Urinary bladder (tissue), 4 donors: ENCODE data around the gene ADGRG6. TPM values are rescaled to one million over a fixed set of nuclear protein-coding genes. Genes with fewer than 3 reads are reported as not detected.

ENCODE experiments used
- DNase-seq: peaks from one replicate; pipeline ENCODE4 v3.0.0-alpha.2; 2015; ENCODE audit errors: extremely low spot score
- H3K27ac ChIP-seq: one replicate; pipeline ENCODE4 v1.5.1; 2013; ENCODE audit warnings: low read depth, mild to moderate bottlenecking, moderate library complexity
- H3K36me3 ChIP-seq: one replicate; pipeline ENCODE4 v1.6.1; 2013; ENCODE audit warnings: mild to moderate bottlenecking, moderate library complexity; ENCODE audit not compliant: insufficient read depth
- H3K4me1 ChIP-seq: one replicate; pipeline ENCODE4 v1.6.1; 2013; ENCODE audit warnings: mild to moderate bottlenecking, moderate library complexity; ENCODE audit not compliant: insufficient read depth
- H3K4me3 ChIP-seq: one replicate; pipeline ENCODE4 v1.5.1; 2013; ENCODE audit warnings: low read depth, low read length
- WGBS: extraction: QIAGEN DNeasy Blood & Tissue Kit; methylation state at CpG from one replicate; pipeline ENCODE4 v1.1.7; 2013; 5-methylcytosine and 5-hydroxymethylcytosine counted together
- polyA plus RNA-seq: library from polyadenylated mRNA; stranded (reverse); fragments of 200-250 nt; gene quantifications from one replicate; pipeline ENCODE4 v1.2.3, GENCODE V29; 2013
- total RNA-seq: library from RNA; depleted of rRNA; stranded (reverse); fragments of >200 nt; gene quantifications from one replicate; pipeline ENCODE4 v1.2.3, GENCODE V29; 2014
- donor health status: healthy with polysubstance abuse.
- donor health status: healthy.

The ADGRG6 gene
- total and polyA plus RNA-seq, 2 donors: 6.6 to 124 TPM

DNA sequence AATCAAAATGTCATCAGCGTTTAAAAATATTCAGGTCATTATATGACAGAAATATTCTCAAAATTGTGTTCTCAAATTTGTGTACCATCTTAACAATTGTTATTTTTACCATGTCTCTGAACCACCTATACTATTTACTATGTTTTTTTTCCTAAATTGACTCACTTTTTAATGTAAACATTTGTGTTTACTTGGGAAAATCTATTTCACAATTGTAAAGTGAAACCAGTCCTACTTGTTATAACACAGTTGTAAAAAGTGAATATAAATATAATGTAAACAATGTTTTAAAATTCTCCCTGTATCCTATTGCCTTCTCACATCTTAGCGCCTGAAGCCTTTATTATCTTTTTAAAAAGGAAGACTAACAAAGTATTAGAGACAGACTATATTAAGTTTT lies 83.5 kb downstream of the ADGRG6 start:
- Histone ChIP-seq H3K4me3 (no peak overlapping the region), H3K36me3 (no peaks in the 10 kb centered on the region), H3K4me1 (no peaks in the 10 kb centered on the region), H3K27ac (no peak overlapping the region)
- WGBS: 79% methylated on average over 2 of the region's 2 CpGs
- DNase-seq: no peak

DNA sequence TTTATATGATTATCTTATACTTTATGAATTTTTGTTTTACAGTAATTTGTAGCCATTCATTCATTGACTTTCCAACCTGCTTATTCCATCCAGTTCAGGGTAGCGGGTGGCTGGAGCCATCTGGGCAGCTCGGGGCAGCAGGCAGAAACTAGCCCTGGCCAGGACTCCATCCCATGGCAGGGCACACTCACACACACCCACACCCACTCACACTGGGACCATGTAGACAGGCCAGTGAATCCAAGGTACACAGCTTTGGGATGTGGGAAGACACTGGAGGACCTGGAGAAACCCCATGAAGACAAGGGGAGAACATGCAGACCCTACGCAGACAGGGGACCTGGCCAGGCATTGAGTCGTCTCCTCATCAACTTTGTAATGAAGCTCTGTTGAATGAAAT lies 84.8 kb downstream of the ADGRG6 start:
- H3K27ac ChIP-seq: no peak overlapping the region
- no peak for DNase-seq
- no peaks in the 10 kb centered on the region for H3K36me3 ChIP-seq
- 94% methylated on average over 4 of the region's 4 CpGs for WGBS
- H3K4me3 ChIP-seq: no peak overlapping the region
- no peaks in the 10 kb centered on the region for H3K4me1 ChIP-seq

DNA sequence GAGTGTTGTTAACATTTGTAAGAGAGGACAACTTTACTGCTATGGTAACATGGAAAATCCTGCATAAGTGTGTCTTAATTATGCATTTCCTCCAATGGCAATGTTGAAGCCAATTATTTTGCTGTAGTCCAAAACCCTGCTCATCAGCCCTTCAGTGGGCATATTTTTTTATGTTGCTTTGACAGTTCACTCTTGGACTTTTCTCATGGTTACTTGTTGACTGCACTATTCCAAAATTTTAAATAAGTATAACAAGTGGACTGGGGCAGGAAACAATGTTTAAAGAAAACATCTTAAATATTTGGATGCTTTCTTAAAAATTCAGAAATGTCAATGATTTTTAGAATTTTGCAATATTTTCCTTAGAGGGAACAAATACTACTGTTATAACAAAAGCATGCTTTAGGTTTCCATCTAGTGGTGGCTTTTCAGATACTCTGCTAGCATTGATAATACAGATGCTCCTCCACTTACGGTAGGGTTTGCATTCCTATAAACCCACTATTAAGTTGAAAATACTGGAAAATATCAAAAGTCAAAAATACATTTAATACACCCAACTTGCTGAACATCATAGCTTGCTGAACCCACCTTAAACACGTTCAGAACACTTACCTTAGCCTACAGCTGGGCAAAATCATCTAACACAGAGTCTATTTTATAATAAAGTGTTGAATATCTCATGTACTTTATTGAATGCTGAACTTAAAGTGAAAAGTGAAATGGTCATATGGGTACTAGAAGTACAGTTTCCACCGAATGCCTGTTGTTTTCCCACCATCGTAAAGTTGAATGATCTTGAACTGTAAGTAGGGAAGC lies 86.4 kb downstream of the ADGRG6 start:
- Histone ChIP-seq H3K27ac (no peak overlapping the region), H3K4me1 (no peaks in the 10 kb centered on the region), H3K36me3 (no peaks in the 10 kb centered on the region), H3K4me3 (no peak overlapping the region)
- DNase-seq: no peak
- WGBS: 23% methylated on average over 4 of the region's 4 CpGs

DNA sequence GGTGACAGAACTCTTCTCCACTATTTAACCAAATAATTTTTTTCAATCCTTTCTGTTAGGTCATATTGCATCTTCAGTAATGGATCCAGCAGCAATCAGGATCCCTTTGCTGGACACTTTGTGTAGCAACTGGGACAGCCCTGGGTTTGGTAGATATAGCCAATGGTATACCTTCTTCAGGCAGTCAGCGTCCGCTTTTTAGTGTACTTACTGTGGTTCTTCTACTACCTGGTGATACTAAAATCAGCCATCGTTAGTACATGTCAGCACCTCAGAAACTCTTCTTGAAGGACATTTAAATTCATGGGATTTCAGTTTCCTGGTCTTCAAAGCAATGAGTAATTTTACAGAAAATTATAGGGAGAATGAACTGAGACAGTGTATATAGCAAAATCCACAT lies 93.5 kb downstream of the ADGRG6 start:
- 89% methylated on average over 3 of the region's 3 CpGs for WGBS
- Histone ChIP-seq H3K4me3 (no peak overlapping the region), H3K36me3 (no peaks in the 10 kb centered on the region), H3K27ac (no peak overlapping the region), H3K4me1 (no peaks in the 10 kb centered on the region)
- DNase-seq: no peak

DNA sequence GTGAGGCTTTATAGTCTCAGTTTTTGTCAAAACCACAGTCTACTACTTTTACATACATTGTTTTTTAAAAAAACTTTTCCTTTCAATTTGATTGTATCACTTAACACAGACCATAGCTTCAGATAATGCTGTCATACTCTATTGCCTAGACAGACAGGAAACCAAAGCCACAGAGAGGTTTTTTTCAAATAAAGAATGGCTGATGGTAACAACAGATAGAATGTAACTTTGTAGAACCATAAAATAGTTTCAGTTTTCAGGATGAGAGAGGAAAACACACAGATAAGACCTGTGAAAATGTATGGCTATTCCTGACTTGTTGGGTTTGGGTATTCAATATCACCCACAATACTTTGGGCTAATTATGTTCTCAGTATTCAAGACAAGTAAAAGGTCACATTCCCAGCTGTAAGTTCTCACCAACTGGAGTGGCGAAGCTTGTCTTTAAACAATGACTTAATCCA lies 94.0 kb downstream of the ADGRG6 start:
- no peaks in the 10 kb centered on the region for H3K4me1 ChIP-seq
- WGBS: 58% methylated on average over 1 of the region's 1 CpG
- H3K4me3 ChIP-seq: no peak overlapping the region
- no peaks in the 10 kb centered on the region for H3K36me3 ChIP-seq
- H3K27ac ChIP-seq: no peak overlapping the region
- DNase-seq: no peak

DNA sequence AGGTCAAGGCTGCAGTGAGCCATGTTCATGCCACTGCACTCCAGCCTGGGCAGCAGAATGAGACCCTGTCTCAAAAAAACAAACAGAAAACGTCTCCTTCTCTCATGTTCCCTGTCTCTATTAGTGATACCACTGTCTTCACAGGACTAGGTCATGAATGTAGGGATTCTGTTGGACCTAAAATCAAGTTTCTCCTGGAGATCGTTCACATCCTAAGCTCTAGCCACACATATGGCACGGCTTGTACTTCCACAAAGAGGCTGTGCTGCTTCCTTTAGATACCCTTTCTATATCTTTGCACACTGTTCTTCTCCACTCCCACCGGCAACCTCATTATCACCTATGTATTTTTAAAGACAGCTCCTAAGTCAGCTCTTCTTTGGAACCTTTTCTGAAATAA lies 96.5 kb downstream of the ADGRG6 start:
- H3K4me3 ChIP-seq: no peak overlapping the region
- no peak overlapping the region for H3K27ac ChIP-seq
- no peaks in the 10 kb centered on the region for H3K36me3 ChIP-seq
- H3K4me1 ChIP-seq: no peaks in the 10 kb centered on the region
- no peak for DNase-seq
- 76% methylated on average over 4 of the region's 4 CpGs for WGBS

DNA sequence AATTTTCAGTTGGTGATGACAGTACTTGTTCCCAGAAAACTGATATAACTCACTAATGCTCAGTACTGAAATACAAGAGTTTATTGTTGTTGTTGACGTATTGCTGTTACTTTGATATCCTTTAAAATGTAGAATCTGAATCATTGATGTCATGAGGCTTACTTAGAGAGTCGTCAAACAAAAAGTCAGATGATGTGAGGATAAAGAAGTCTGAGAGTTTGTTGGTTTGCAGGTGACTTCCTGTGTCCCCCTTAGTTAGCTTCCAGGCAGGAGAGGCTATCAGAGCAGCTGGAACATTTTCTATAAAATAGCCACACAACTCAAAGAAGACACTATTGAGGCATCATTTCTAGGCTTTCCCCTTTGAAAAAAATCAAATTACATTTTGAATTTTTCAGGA lies 97.9 kb downstream of the ADGRG6 start:
- H3K27ac ChIP-seq: no peak overlapping the region
- 78% methylated on average over 2 of the region's 2 CpGs for WGBS
- H3K4me3 ChIP-seq: no peak overlapping the region
- no peaks in the 10 kb centered on the region for H3K4me1 ChIP-seq
- no peak for DNase-seq
- no peaks in the 10 kb centered on the region for H3K36me3 ChIP-seq

DNA sequence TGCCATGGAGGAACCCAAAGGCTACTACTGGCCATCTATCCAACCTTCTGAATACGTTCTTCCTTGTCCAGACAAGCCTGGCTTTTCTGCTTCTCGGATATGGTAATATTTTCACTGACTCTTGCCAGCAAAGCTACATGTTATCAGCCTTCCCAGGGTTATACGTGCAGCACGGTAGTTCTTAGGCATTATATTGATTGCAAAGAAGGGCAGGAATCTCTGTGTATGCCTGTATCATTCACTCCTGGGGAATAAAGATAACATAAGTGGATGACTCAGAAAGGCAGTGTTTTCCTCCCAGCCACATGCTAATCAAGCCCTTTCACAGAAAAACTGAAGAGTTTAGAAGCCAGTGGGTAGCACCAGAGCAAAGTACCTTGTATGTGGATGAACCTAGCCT lies 98.7 kb downstream of the ADGRG6 start:
- 47% methylated on average over 4 of the region's 4 CpGs for WGBS
- H3K4me1 ChIP-seq: no peaks in the 10 kb centered on the region
- DNase-seq: no peak
- H3K27ac ChIP-seq: no peak overlapping the region
- H3K4me3 ChIP-seq: no peak overlapping the region
- H3K36me3 ChIP-seq: no peaks in the 10 kb centered on the region

DNA sequence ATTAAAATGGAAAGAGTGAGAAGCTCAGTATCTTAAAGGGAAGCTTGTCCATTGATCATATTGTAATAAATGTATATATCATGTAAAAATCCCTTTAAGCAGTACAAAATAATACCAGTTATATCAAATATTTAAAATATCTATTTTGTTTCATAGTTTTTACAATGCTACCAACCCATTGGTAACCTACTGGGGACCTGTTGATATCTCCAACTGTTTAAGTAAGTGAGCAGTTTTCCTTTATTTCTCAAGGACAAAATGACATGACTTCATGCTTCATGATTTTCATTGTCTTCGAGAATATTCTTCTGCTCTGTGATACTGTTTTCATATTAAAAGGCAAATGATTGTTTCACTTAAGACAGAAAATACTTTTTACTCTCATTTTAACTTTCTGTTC lies 100.0 kb downstream of the ADGRG6 start:
- Histone ChIP-seq H3K4me1 (no peaks in the 10 kb centered on the region), H3K27ac (no peak overlapping the region), H3K36me3 (no peaks in the 10 kb centered on the region), H3K4me3 (no peak overlapping the region)
- 93% methylated on average over 1 of the region's 1 CpG for WGBS
- DNase-seq: no peak

DNA sequence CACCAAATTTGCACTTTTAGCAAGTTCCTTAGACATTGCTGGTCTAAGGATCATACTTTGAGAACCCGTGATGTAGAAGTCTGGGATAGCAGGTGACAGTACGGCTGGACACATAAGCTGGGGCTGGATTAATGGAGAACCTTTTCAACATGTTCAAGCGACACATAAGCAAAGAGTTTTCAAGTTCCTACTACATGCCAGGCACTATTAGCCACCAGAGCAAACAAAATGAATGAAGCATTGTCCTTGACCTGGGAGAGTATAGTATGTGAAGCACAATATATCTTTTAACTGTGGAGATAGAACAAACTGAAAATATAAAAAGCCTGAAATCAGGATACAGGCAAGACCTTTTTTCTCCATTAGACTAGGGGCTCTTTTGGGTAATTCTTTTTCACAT lies 102.9 kb downstream of the ADGRG6 start:
- Histone ChIP-seq H3K4me1 (no peaks in the 10 kb centered on the region), H3K4me3 (no peak overlapping the region), H3K36me3 (no peaks in the 10 kb centered on the region), H3K27ac (no peak overlapping the region)
- WGBS: 92% methylated on average over 3 of the region's 3 CpGs
- DNase-seq: no peak

DNA sequence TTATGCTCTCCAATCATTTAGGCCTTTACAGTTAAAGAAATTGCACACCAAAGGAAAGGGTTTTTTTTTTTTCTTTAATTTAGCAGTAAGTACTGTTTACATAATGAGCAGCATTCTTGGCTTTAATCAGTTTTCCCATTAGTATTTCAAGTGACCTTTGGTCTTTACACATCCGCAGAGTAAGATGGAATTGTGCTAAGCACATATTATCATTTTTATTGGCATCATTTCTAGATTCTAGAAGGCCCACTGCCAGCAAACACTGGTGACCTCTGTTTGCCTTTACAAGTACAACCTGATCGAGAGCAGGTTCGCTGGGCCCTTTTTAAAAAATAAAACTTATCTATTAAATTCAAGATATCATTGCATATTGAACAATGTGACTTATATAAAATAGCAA lies 104.3 kb downstream of the ADGRG6 start:
- WGBS: 59% methylated on average over 3 of the region's 3 CpGs
- H3K4me1 ChIP-seq: no peaks in the 10 kb centered on the region

DNA sequence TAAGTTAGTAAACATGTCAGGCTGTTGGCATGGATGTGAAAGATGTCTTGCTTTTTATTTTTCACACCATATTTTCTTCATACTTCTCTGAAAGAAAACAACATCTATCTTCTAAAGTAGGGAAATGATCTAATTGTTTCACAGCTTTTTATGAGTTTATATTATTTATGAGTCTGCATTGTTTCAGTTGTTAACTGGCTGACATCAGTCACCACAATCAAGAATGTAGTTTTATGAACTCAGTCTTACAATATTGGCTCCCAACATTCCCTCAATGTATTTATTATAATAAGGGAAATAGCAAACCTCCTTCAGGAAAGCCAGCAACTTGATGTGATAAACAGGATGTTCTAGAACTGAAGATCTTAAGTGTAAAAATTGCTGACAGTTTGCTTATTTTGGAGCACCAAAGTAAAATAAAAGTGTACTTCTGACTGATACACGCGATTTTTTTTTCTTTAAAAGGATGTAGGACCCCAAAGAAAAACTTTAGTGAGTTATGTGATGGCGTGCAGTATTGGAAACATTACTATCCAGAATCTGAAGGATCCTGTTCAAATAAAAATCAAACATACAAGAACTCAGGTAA lies 106.0 kb downstream of the ADGRG6 start:
- Histone ChIP-seq H3K36me3 (no peaks in the 10 kb centered on the region), H3K4me3 (no peak overlapping the region), H3K27ac (no peak overlapping the region), H3K4me1 (no peaks in the 10 kb centered on the region)
- DNase-seq: no peak
- WGBS: 63% methylated on average over 3 of the region's 3 CpGs

More for the DNA sequence above, 104.3 kb downstream of the ADGRG6 start:
- Histone ChIP-seq H3K27ac (no peak overlapping the region), H3K4me3 (no peak overlapping the region), H3K36me3 (no peaks in the 10 kb centered on the region)
- DNase-seq: no peak

DNA sequence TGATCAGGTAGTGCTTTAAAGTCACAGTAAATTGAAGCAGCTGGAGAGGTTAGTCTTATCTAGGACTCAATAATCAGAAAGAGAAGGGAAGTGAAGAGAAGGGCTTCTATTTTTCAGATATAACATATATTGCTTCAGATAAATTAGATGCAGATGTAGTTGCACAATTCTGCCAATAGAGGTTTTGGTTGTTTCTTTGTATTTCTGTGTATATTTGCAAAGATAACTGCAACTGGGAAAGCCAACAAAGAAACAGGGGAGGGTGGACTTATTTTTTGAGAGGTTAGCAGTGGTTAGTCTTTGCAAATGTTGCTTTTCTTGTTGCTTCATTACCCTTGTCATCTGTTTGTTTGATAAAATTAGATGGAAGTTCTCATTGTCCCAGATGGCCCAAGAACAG lies 106.6 kb downstream of the ADGRG6 start:
- Histone ChIP-seq H3K36me3 (no peaks in the 10 kb centered on the region), H3K4me3 (no peak overlapping the region), H3K4me1 (no peaks in the 10 kb centered on the region), H3K27ac (no peak overlapping the region)
- DNase-seq: no peak

DNA sequence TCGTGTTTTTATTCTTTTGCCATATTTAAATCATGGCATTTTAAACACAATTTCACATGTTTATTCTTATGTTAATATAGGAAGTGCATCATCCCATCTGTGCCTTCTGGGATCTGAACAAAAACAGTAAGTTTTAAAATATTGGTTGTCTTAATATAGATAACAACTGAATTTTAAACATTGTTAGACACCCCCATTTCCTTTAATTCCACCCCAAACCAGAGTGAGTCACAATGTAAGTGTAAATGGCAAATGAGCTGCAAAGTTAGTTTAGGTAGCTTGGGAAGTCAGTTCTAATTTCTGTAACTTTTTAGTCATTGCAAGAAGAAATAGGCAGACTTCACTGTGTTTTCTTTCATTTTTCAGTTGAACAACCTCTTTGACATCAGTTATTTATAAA lies 108.0 kb downstream of the ADGRG6 start:
- Histone ChIP-seq H3K36me3 (no peaks in the 10 kb centered on the region), H3K4me3 (no peak overlapping the region), H3K27ac (no peak overlapping the region), H3K4me1 (no peaks in the 10 kb centered on the region)
- 57% methylated on average over 1 of the region's 1 CpG for WGBS
- DNase-seq: no peak
